T-helper 1 cell treated with Interleukin-12 subunit alpha and Interleukin-12 subunit beta and Interleukin-4 antibody, amounts not matched to agents 30 ng/mL and 1 ng/mL, for 36 hours (primary cell): ENCODE results near the gene DHRS3. TPM values are rescaled to one million over a fixed set of nuclear protein-coding genes. Genes with fewer than 3 reads are reported as not detected.
"Not testable (repeated sequence)": the region's sequence is repeated elsewhere in the genome, so short reads cannot be mapped to it uniquely, and the experiment has no call there.

Source experiments
- intact Hi-C: fragments of 100-400 bp; cut with micrococcal nuclease; formaldehyde crosslinking; loops from one replicate; pipeline ENCODE4 v1.15.1; 2024
- total RNA-seq: library from RNA; stranded (reverse); gene quantifications from 2 replicates; pipeline ENCODE4 v1.2.3, GENCODE V29; 2022

DHRS3 gene
- total RNA-seq, 1 donor from 2014 or later: 79.5 TPM

- intact Hi-C loops: no loop called here
Measured at GRCh38 chr1:12581179-12581578, 36.8 kb downstream of the DHRS3 start.

GRCh38 chr1:12580054-12580887 lies 37.7 kb downstream of the DHRS3 start:
- intact Hi-C loops: no loop called here

GRCh38 chr1:12578860-12579422 lies 39.1 kb downstream of the DHRS3 start:
- intact Hi-C loops: no loop called here

GRCh38 chr1:12577020-12577419 lies 41.0 kb downstream of the DHRS3 start:
- intact Hi-C loops: no loop called here

GRCh38 chr1:12574757-12575139 lies 43.3 kb downstream of the DHRS3 start:
- intact Hi-C loops: no loop called here

- intact Hi-C loops: no loop called here
Measured at GRCh38 chr1:12573015-12573825, 44.8 kb downstream of the DHRS3 start.

GRCh38 chr1:12572522-12572921 lies 45.5 kb downstream of the DHRS3 start:
- intact Hi-C loops: no loop called here

GRCh38 chr1:12570291-12570690 lies 47.7 kb downstream of the DHRS3 start:
- intact Hi-C loops: no loop called here

- intact Hi-C loops: no loop called here
Measured at GRCh38 chr1:12568009-12568767, 49.8 kb downstream of the DHRS3 start.

GRCh38 chr1:12567288-12567819 lies 50.7 kb downstream of the DHRS3 start:
- intact Hi-C loops: no loop called here

- intact Hi-C loops: no loop called here
Measured at GRCh38 chr1:12566484-12567287, 51.3 kb downstream of the DHRS3 start.

- intact Hi-C loops: no loop called here
Measured at GRCh38 chr1:12565966-12566352, 52.1 kb downstream of the DHRS3 start.

GRCh38 chr1:12565094-12565965 lies 52.7 kb downstream of the DHRS3 start:
- intact Hi-C loops: no loop called here

- intact Hi-C loops: not testable (repeated sequence)
Measured at GRCh38 chr1:12564251-12564650, 53.8 kb downstream of the DHRS3 start.

GRCh38 chr1:12562955-12563576 lies 54.9 kb downstream of the DHRS3 start:
- intact Hi-C loops: no loop called here

GRCh38 chr1:12561121-12561520 lies 56.9 kb downstream of the DHRS3 start:
- intact Hi-C loops: no loop called here

- intact Hi-C loops: no loop called here
Measured at GRCh38 chr1:12556957-12557935, 60.8 kb downstream of the DHRS3 start.
